Adrenal gland (tissue), 12 donors: ENCODE measurements around the gene PGAP3. TPM values are rescaled to one million over a fixed set of nuclear protein-coding genes. Genes with fewer than 3 reads are reported as not detected.
A peak's percentile ranks its signal among the peaks of the same experiment; 100 is the strongest.

Experiments
- DNase-seq, 7 donors: peaks; one replicate each; pipeline ENCODE4 v3.0.0-alpha.2; 2019 to 2020
- H3K27ac ChIP-seq, 5 donors: fragments of 200-600 bp; sonication (generic) in 4 of 5; 1 replicate in 3 of 5; 2 replicates in 2 of 5; pipeline versions ENCODE4 v1.5.1 to v1.8.0; 2016 to 2020; ENCODE audit warnings: mild to moderate bottlenecking in 1 of 5
- H3K27me3 ChIP-seq: fragments of 200-600 bp; 2 replicates; pipeline ENCODE4 v1.8.0; 2021
- H3K36me3 ChIP-seq, 2 donors: fragments of 200-600 bp; replicated peaks in 1 of 2; 1 replicate in 1 of 2; 2 replicates in 1 of 2; pipeline versions ENCODE4 v1.5.1 to v1.8.0; 2018 to 2022
- H3K4me1 ChIP-seq, 2 donors: fragments of 200-600 bp; replicated peaks in 1 of 2; 1 replicate in 1 of 2; 2 replicates in 1 of 2; pipeline versions ENCODE4 v1.5.1 to v1.8.0; 2018 to 2021
- H3K4me3 ChIP-seq, 4 donors: fragments of 200-600 bp; sonication (generic) in 3 of 4; one replicate each; pipeline ENCODE4 v1.5.1; 2016 to 2018
- H3K9me3 ChIP-seq, 3 donors: fragments of 200-600 bp; sonication (generic) in 1 of 3; replicated peaks in 1 of 3; 1 replicate in 2 of 3; 2 replicates in 1 of 3; pipeline versions ENCODE4 v1.5.1 to v1.8.0; 2016 to 2021
- POLR2A ChIP-seq, 2 donors: fragments of 450-650 bp; IDR thresholded peaks; one replicate each; pipeline ENCODE4 v1.6.1; 2017; ENCODE audit warnings: antibody characterized with exemption in 2 of 2, mild to moderate bottlenecking in 2 of 2, moderate library complexity in 1 of 2
- WGBS, 4 donors: extraction: QIAGEN DNeasy Blood & Tissue Kit in 2 of 4; methylation state at CpG; one replicate each; pipeline versions ENCODE4 v1.1.5 to v1.1.7; 2013 to 2017; 5-methylcytosine and 5-hydroxymethylcytosine counted together
- intact Hi-C, 2 donors: fragments of 100-400 bp; cut with DNase I; formaldehyde crosslinking; loops; one replicate each; pipeline versions ENCODE4 v1.14.1 to v1.15.0; 2022 to 2023
- polyA plus RNA-seq, 3 donors: library from polyadenylated mRNA; stranded (reverse); fragments of 200-250 nt in 2 of 3; fragments of 350-450 nt in 1 of 3; fragmentation: Illumina TruSeq in 1 of 3; extraction: RNeasy Lipid Tissue Mini Kit (QIAGEN cat#74804) in 1 of 3; gene quantifications; one replicate each; pipeline ENCODE4 v1.2.3, GENCODE V29; 2013 to 2014
- total RNA-seq, 9 donors: library from RNA; depleted of rRNA in 4 of 9; stranded (reverse); fragments of >200 nt in 4 of 9; fragments of 120-200 nt in 1 of 9; fragmentation: NEBNext Ultra II Directional in 1 of 9; extraction: Animal tissue kit (Norgen Biotek cat#: 25700) in 1 of 9; gene quantifications; one replicate each; pipeline versions ENCODE4 v1.1.0 to v1.2.4, GENCODE V29; 2013 to 2023
- TF ChIP-seq, protein P1 (sequence below), 6 experiments: fragments of 450-650 bp in 4 of 6; fragments of 200-600 bp in 2 of 6; sonication (generic) in 1 of 6; IDR thresholded peaks; 1 replicate in 5 of 6; 2 replicates in 1 of 6; pipeline versions ENCODE4 v1.5.1 to v1.8.0; 2016 to 2021; ENCODE audit warnings: antibody characterized with exemption in 6 of 6, mild to moderate bottlenecking in 2 of 6, moderate library complexity in 1 of 6
- donor health status: healthy with polysubstance abuse.
- donor health status: Bipolar disorder and iron deficiency.
- donor health status: DM: yes; HTN: yes; CAD: no.
- donor health status: DM: no; HTN: no; CAD: no.
- donor health status: DM: no; HTN: no; CAD: no.
- donor health status: DM: yes; HTN: yes; CAD: no.

The PGAP3 gene
- total and polyA plus RNA-seq, 12 donors, result 7.6 to 35.1 (median 22.7) TPM

DNA sequence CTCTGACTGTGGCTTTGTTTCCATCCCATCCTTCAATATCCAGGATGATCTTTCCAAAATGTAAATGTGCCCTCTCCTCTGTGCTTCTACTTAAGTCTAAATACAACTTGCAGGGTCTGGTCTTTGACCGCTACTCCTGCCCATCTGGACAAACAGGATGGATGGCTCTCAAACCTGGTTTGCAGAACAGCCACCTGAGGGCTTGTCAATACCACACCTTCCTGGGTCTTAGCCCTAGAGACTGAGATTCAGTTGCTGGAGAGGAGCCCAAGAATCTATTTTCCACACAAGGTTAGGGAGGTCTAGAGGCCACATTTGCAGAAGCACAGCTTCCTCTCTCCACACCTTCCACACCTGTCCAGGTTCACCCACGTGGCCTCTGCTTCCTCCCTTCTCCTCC is 48.0 kb upstream of the PGAP3 start:
- DNase-seq, result no peak
- no peak overlapping the region for H3K27ac ChIP-seq
- peaks cover 35% of the 10 kb centered on the region for H3K27me3 ChIP-seq
- peaks cover 7 to 20% of the 10 kb centered on the region in 2 donors for H3K4me1 ChIP-seq
- no peak overlapping the region for H3K4me3 ChIP-seq
- TF ChIP-seq, protein P1, sequence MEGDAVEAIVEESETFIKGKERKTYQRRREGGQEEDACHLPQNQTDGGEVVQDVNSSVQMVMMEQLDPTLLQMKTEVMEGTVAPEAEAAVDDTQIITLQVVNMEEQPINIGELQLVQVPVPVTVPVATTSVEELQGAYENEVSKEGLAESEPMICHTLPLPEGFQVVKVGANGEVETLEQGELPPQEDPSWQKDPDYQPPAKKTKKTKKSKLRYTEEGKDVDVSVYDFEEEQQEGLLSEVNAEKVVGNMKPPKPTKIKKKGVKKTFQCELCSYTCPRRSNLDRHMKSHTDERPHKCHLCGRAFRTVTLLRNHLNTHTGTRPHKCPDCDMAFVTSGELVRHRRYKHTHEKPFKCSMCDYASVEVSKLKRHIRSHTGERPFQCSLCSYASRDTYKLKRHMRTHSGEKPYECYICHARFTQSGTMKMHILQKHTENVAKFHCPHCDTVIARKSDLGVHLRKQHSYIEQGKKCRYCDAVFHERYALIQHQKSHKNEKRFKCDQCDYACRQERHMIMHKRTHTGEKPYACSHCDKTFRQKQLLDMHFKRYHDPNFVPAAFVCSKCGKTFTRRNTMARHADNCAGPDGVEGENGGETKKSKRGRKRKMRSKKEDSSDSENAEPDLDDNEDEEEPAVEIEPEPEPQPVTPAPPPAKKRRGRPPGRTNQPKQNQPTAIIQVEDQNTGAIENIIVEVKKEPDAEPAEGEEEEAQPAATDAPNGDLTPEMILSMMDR (IDR thresholded peaks at IDR 0.05), result no peak
- TF ChIP-seq POLR2A (IDR thresholded peaks at IDR 0.05), result no peak
- intact Hi-C loops, result no loop called here
- no peaks in the 10 kb centered on the region for H3K36me3 ChIP-seq
- H3K9me3 ChIP-seq, result no peaks in the 10 kb centered on the region
- 57 to 82% (median 76%) methylated on average over 2 of the region's 2 CpGs for WGBS, 4 donors

DNA sequence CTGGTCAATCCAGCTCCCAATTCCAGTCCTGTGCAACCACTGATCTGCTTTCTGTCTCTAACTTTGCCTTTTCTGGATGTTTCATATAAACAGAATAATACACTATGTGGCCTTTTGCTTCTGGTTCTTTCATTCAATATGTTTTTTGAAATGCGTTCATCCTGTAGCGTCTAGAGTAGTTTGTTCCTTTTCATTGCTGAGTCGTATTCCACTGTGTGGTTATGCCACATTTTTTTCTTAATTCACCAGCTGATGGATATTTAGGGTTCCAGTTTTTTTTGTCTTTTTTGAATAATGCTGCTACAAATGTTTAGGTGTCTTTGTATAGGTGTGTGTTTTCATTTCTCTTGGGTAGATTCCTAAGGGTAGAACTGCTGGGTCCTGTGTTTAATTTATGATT is 44.7 kb upstream of the PGAP3 start:
- 89 to 94% (median 92%) methylated on average over 3 of the region's 3 CpGs for WGBS, 4 donors

DNA sequence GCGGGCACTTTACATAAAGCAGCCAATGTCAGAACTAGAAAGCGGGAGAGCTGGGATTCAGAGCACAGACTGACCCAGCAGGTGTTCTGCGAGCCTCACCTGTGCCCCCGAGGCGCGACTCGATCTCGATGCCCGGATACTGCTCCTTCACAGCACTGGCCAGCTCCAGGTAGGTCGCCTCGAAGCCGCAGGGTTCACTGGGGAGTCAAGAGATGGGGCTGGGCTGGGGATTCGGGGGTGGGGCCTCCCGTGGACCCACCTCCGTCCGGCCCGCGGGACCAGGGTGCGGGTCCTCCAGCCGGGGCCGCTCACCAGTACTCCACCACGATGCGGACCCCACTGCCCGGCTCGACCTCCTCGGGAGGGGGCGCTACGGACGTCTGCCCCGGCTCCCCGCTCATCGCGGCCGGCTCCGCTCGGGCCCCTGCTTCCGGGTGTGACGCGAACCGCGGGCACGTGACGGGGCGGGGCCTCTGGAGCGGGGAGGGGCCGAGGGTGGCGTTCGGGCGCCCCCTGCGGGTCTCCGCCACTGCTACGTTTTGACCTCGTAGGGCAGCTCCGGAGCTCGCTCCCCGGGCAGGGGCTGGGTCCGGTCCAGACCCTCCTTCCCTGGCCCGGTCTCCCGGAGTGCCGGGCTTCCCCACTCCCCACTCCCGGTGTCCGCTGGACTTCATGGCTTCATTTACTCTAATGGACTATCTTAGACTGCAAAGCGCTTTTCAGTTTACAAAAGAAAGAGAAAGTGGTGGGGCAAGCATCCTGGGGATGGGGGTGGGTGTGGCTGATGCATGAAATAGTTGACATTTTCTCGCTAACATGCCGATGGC is 42.5 kb upstream of the PGAP3 start, which contains the start of gene MIEN1:
Gene MIEN1, minus strand, starts transcription at position 438 of the 827 bp plus-strand sequence. Its CDS starts 37 bp downstream, at position 401.
- H3K36me3 ChIP-seq, result no peaks in the 10 kb centered on the region
- H3K27ac ChIP-seq, result peak within 1 kb of the TSS in 4 of 5 donors; percentile 39 to 94 (median 78)
- TF ChIP-seq, protein P1 (IDR thresholded peaks at IDR 0.05), result peak; percentile 57 to 91 (median 82)
- TF ChIP-seq POLR2A (IDR thresholded peaks at IDR 0.05), result peak; percentile 44 to 71
- peaks cover 4 to 10% of the 10 kb centered on the region in 2 donors for H3K4me1 ChIP-seq
- peak within 1 kb of the TSS; percentile 62 to 95 (median 86) for H3K4me3 ChIP-seq
- peaks cover 7% of the 10 kb centered on the region for H3K27me3 ChIP-seq
- no peaks in the 10 kb centered on the region for H3K9me3 ChIP-seq
- peak; percentile 85 to 94 (median 92) for DNase-seq
- intact Hi-C loops, result no loop called here
- WGBS, 4 donors, result 0 to 3% (median 2%) methylated on average over 23 to 65 of the region's 65 CpGs

More for the DNA sequence above, 44.7 kb upstream of the PGAP3 start:
- TF ChIP-seq POLR2A (IDR thresholded peaks at IDR 0.05), result no peak
- TF ChIP-seq, protein P1 (IDR thresholded peaks at IDR 0.05), result no peak
- Histone ChIP-seq H3K27ac (no peak overlapping the region), H3K4me3 (no peak overlapping the region), H3K4me1 (peaks cover 4 to 13% of the 10 kb centered on the region in 2 donors), H3K27me3 (peaks cover 17% of the 10 kb centered on the region), H3K36me3 (no peaks in the 10 kb centered on the region), H3K9me3 (no peaks in the 10 kb centered on the region)
- intact Hi-C loops, result no loop called here
- no peak for DNase-seq

DNA sequence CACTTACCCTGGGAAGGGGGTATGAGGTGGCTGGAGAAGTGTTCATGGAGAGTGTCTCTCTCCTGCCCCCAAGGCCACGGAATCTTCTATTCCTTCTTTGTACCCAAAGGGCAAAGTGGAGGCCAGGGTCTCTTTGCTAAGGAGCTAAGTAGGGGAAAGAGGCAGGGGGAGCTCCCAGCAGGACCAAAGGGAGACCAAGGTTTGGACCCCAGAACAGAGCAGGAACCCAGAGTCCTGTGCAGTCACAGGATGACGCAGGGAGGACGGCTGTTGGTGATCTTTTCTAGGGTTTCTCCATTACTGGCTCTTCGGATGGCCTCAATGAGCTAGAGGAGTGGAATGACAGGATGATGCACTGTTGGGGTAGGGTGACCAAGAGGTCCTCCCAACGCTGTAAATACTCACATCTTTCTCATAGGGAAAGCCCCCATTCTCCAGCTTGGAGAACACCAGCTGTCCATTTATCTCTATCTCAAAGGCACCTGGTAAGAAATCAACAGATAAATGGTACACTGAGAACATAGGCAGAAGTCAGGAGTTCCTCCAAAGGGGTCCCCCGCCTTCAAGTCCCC is 41.5 kb upstream of the PGAP3 start:
- Histone ChIP-seq H3K4me1 (peaks cover 4 to 10% of the 10 kb centered on the region in 2 donors), H3K27me3 (peaks cover under 1% of the 10 kb centered on the region), H3K9me3 (no peaks in the 10 kb centered on the region), H3K36me3 (no peaks in the 10 kb centered on the region), H3K4me3 (peak overlapping the region in 1 of 4 donors; percentile 86), H3K27ac (no peak overlapping the region)
- intact Hi-C loops, result no loop called here
- WGBS, 4 donors, result 74 to 80% (median 77%) methylated on average over 6 of the region's 6 CpGs
- TF ChIP-seq, protein P1 (IDR thresholded peaks at IDR 0.05), result no peak
- no peak for TF ChIP-seq POLR2A (IDR thresholded peaks at IDR 0.05)
- DNase-seq, result no peak
